K562 (cell line): ENCODE measurements around the gene APBA2. TPM values are rescaled to one million over a fixed set of nuclear protein-coding genes. Genes with fewer than 3 reads are reported as not detected.

Experiments used
- CHD2 ChIP-seq: IDR thresholded peaks from 2 replicates; pipeline ENCODE4 v1.6.1; 2011; ENCODE audit warnings: low read depth, low read length
- ELK3 ChIP-seq: fragments of 450-650 bp; formaldehyde crosslinking; IDR thresholded peaks from 2 replicates; pipeline ENCODE4 v1.4.0; 2020; ENCODE audit warnings: mild to moderate bottlenecking
- ETS1 ChIP-seq: conservative IDR thresholded peaks from 2 replicates; pipeline ENCODE4 v1.6.1; 2011; ENCODE audit warnings: low read depth, mild to moderate bottlenecking, low read length; ENCODE audit not compliant: control insufficient read depth
- HBP1 ChIP-seq: fragments of 450-650 bp; formaldehyde crosslinking; IDR thresholded peaks from 2 replicates; pipeline ENCODE4 v1.4.0; 2022; ENCODE audit warnings: missing genetic modification characterization
- HDAC2 ChIP-seq: fragments of 450-650 bp; IDR thresholded peaks from 2 replicates; pipeline ENCODE4 v1.6.1; 2016; ENCODE audit warnings: mild to moderate bottlenecking
- HDAC6 ChIP-seq: IDR thresholded peaks from 2 replicates; pipeline ENCODE4 v1.6.1; 2012; ENCODE audit warnings: low read depth, mild to moderate bottlenecking, control low read depth, inconsistent platforms, low read length, moderate library complexity
- JUN ChIP-seq, 2 experiments: sonication (generic) in 1 of 2; formaldehyde crosslinking in 1 of 2; IDR thresholded peaks; 2 replicates each; pipeline versions ENCODE4 v1.6.1 to v1.8.0; 2012 to 2022; ENCODE audit warnings: borderline replicate concordance in 2 of 2, mild to moderate bottlenecking in 2 of 2, improper control_type of control experiment in 1 of 2, low read depth in 1 of 2, low read length in 1 of 2, missing genetic modification reagents in 1 of 2
- MAFK ChIP-seq: IDR thresholded peaks from 2 replicates; pipeline ENCODE4 v1.6.1; 2011; ENCODE audit warnings: low read length, improper control_type of control experiment
- POLR2AphosphoS2 ChIP-seq: IDR thresholded peaks from 2 replicates; pipeline ENCODE4 v1.6.1; 2012; ENCODE audit warnings: low read length, improper control_type of control experiment
- POLR3A ChIP-seq: IDR thresholded peaks from 2 replicates; pipeline ENCODE4 v1.6.1; 2011; ENCODE audit warnings: borderline replicate concordance, mild to moderate bottlenecking, moderate library complexity; ENCODE audit not compliant: insufficient read length, insufficient read depth; ENCODE audit errors: extremely low read depth
- SAFB ChIP-seq: fragments of 200-400 bp; formaldehyde crosslinking; IDR thresholded peaks from 2 replicates; pipeline ENCODE4 v1.6.1; 2017; ENCODE audit warnings: low read depth, low read length, borderline replicate concordance
- SMARCE1 ChIP-seq: fragments of 450-650 bp; IDR thresholded peaks from 2 replicates; pipeline ENCODE4 v1.7.1; 2016; ENCODE audit warnings: mild to moderate bottlenecking
- STAT5B ChIP-seq: fragments of 250-450 bp; sonication (Bioruptor Pico); IDR thresholded peaks from 2 replicates; pipeline ENCODE4 v1.8.0; 2021; ENCODE audit warnings: mild to moderate bottlenecking, inconsistent platforms
- THAP7 ChIP-seq: fragments of 250-450 bp; sonication (Bioruptor Pico); IDR thresholded peaks from 2 replicates; pipeline ENCODE4 v1.5.0; 2021
- ZNF12 ChIP-seq: sonication (generic); formaldehyde crosslinking; IDR thresholded peaks from 2 replicates; pipeline ENCODE4 v1.4.0; 2020; ENCODE audit warnings: mild to moderate bottlenecking, missing genetic modification reagents
- ZNF518B ChIP-seq: fragments of 250-450 bp; sonication (Bioruptor Pico); IDR thresholded peaks from 2 replicates; pipeline ENCODE4 v1.5.0; 2021; ENCODE audit warnings: mild to moderate bottlenecking, moderate library complexity
- polyA plus RNA-seq, 8 experiments: library from polyadenylated mRNA; depleted of rRNA in 4 of 8; stranded (reverse) in 5 of 8; unstranded in 3 of 8; fragments of >200 nt; fragmentation: Nextera tagmentation in 2 of 8; fragmentation: Illumina TruSeq in 1 of 8; extraction: Ambion mirVana in 2 of 8; extraction: Trizol in 1 of 8; gene quantifications; 2 replicates each; pipeline versions ENCODE4 v1.2.1 to v1.2.3, GENCODE V29; 2011 to 2014; ENCODE audit warnings: inconsistent platforms in 1 of 8, missing spikeins in 1 of 8
- total RNA-seq, 7 experiments: library from RNA; depleted of rRNA in 6 of 7; stranded (reverse); fragments of >200 nt in 6 of 7; fragmentation: Illumina TruSeq in 2 of 7; extraction: Trizol in 2 of 7; gene quantifications; 2 replicates each; pipeline versions ENCODE4 v1.2.1 to v1.2.3, GENCODE V29; 2011 to 2021; ENCODE audit warnings: low replicate concordance in 1 of 7
- TF ChIP-seq, protein P1 (sequence below): sonication (generic); formaldehyde crosslinking; IDR thresholded peaks from 2 replicates; pipeline ENCODE4 v1.4.0; 2020; ENCODE audit warnings: mild to moderate bottlenecking, missing genetic modification reagents

Gene APBA2
- total and polyA plus RNA-seq, 9 of the 15 experiments (the other 6 are each of a cell fraction or from before 2014, with no cell fraction given), result 0.24 to 40.9 (median 25.2) TPM

- TF ChIP-seq ZNF12 (CRISPR knock-in tag) (no peak), POLR2AphosphoS2 (no peak), HDAC2 (peak; percentile 62; the same call in 1 of the 2 replicates), SMARCE1 (peak; percentile 53; the same call in 1 of the 2 replicates), SAFB (no peak), HBP1 (CRISPR knock-in tag) (no peak), ELK3 (no peak), JUN (IDR thresholded peaks at IDR 0.05; ENCODE audit: borderline replicate concordance, low read depth, low read length) (no peak), JUN (CRISPR knock-in tag; IDR thresholded peaks at IDR 0.05; ENCODE audit: borderline replicate concordance) (no peak), STAT5B (CRISPR knock-in tag) (no peak), ETS1 (no peak; the same call in 1 of the 2 replicates), MAFK (no peak), POLR3A (no peak), ZNF518B (CRISPR knock-in tag) (no peak), HDAC6 (no peak), THAP7 (CRISPR knock-in tag) (no peak), CHD2 (no peak)
- TF ChIP-seq, protein P1, sequence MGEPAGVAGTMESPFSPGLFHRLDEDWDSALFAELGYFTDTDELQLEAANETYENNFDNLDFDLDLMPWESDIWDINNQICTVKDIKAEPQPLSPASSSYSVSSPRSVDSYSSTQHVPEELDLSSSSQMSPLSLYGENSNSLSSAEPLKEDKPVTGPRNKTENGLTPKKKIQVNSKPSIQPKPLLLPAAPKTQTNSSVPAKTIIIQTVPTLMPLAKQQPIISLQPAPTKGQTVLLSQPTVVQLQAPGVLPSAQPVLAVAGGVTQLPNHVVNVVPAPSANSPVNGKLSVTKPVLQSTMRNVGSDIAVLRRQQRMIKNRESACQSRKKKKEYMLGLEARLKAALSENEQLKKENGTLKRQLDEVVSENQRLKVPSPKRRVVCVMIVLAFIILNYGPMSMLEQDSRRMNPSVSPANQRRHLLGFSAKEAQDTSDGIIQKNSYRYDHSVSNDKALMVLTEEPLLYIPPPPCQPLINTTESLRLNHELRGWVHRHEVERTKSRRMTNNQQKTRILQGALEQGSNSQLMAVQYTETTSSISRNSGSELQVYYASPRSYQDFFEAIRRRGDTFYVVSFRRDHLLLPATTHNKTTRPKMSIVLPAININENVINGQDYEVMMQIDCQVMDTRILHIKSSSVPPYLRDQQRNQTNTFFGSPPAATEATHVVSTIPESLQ (CRISPR knock-in tag), result no peak
Measured at GRCh38 chr15:28904541-28905315, 19.0 kb downstream of the APBA2 start (continued).
